ENCODE results near the gene SLC7A5.

Gene SLC7A5

GRCh38 chr16:87835882-87836331, 33.4 kb downstream of the SLC7A5 start:
- H3K27ac ChIP-seq: no peak overlapping the region
- TF ChIP-seq CTCF (conservative IDR thresholded peaks at IDR 0.05): no peak

- H3K27ac ChIP-seq: no peak overlapping the region
- TF ChIP-seq CTCF (conservative IDR thresholded peaks at IDR 0.05): no peak
Observed at GRCh38 chr16:87834668-87835473, 34.4 kb downstream of the SLC7A5 start.

- no peak overlapping the region for H3K27ac ChIP-seq
Observed at GRCh38 chr16:87834005-87834667, 35.2 kb downstream of the SLC7A5 start.

GRCh38 chr16:87833548-87833947, 35.8 kb downstream of the SLC7A5 start:
- no peak for TF ChIP-seq CTCF (conservative IDR thresholded peaks at IDR 0.05)
- no peak overlapping the region for H3K27ac ChIP-seq

More at GRCh38 chr16:87834005-87834667, 35.2 kb downstream of the SLC7A5 start:
- no peak for TF ChIP-seq CTCF (conservative IDR thresholded peaks at IDR 0.05)

- H3K27ac ChIP-seq: no peak overlapping the region
- no peak for TF ChIP-seq CTCF (conservative IDR thresholded peaks at IDR 0.05)
Observed at GRCh38 chr16:87832741-87833502, 36.4 kb downstream of the SLC7A5 start.

GRCh38 chr16:87832137-87832527, 37.2 kb downstream of the SLC7A5 start:
- TF ChIP-seq CTCF (conservative IDR thresholded peaks at IDR 0.05): no peak
- H3K27ac ChIP-seq: no peak overlapping the region

All from VCaP (cell line).